Spleen (tissue), 11 donors: ENCODE results near the gene ZBTB44. TPM values are rescaled to one million over a fixed set of nuclear protein-coding genes. Genes with fewer than 3 reads are reported as not detected.

Source experiments
- DNase-seq: peaks from one replicate; pipeline ENCODE4 v3.0.0-alpha.2; 2020
- H3K27ac ChIP-seq, 8 donors: fragments of 200-600 bp; sonication (generic) in 7 of 8; 1 replicate in 4 of 8; 2 replicates in 4 of 8; pipeline versions ENCODE4 v1.5.0 to v1.8.0; 2016 to 2021; ENCODE audit warnings: inconsistent platforms in 4 of 8, mild to moderate bottlenecking in 4 of 8, moderate library complexity in 1 of 8
- H3K27me3 ChIP-seq, 7 donors: fragments of 200-600 bp; sonication (generic) in 6 of 7; replicated peaks in 1 of 7; 1 replicate in 4 of 7; 2 replicates in 3 of 7; pipeline versions ENCODE4 v1.5.0 to v1.8.0; 2016 to 2021; ENCODE audit warnings: inconsistent platforms in 3 of 7, mild to moderate bottlenecking in 1 of 7
- H3K36me3 ChIP-seq, 6 donors: fragments of 200-600 bp; sonication (generic) in 5 of 6; 1 replicate in 4 of 6; 2 replicates in 2 of 6; pipeline versions ENCODE4 v1.5.0 to v1.8.0; 2016 to 2021; ENCODE audit warnings: inconsistent platforms in 2 of 6
- H3K4me1 ChIP-seq, 6 donors: fragments of 200-600 bp; sonication (generic) in 5 of 6; 1 replicate in 3 of 6; 2 replicates in 3 of 6; pipeline versions ENCODE4 v1.5.0 to v1.8.0; 2016 to 2021; ENCODE audit warnings: inconsistent platforms in 3 of 6
- H3K4me3 ChIP-seq, 8 donors: fragments of 200-600 bp; sonication (generic) in 7 of 8; 1 replicate in 4 of 8; 2 replicates in 4 of 8; pipeline versions ENCODE4 v1.5.0 to v1.8.0; 2016 to 2021; ENCODE audit warnings: inconsistent platforms in 4 of 8, mild to moderate bottlenecking in 4 of 8, moderate library complexity in 2 of 8
- H3K9me3 ChIP-seq, 8 donors: fragments of 200-600 bp; sonication (generic) in 7 of 8; 1 replicate in 4 of 8; 2 replicates in 4 of 8; pipeline versions ENCODE4 v1.5.0 to v1.8.0; 2016 to 2021; ENCODE audit warnings: inconsistent platforms in 4 of 8
- CTCF ChIP-seq, 11 experiments: fragments of 200-600 bp in 7 of 11; fragments of 450-650 bp in 4 of 11; sonication (generic) in 4 of 11; IDR thresholded peaks in 8 of 11; conservative IDR thresholded peaks in 3 of 11; 1 replicate in 7 of 11; 2 replicates in 4 of 11; pipeline versions ENCODE4 v1.4.0 to v1.8.0; 2016 to 2021; ENCODE audit warnings: antibody characterized with exemption in 11 of 11, inconsistent platforms in 4 of 11, mild to moderate bottlenecking in 1 of 11
- POLR2A ChIP-seq, 3 donors: fragments of 450-650 bp; IDR thresholded peaks; one replicate each; pipeline ENCODE4 v1.5.1; 2017; ENCODE audit warnings: antibody characterized with exemption in 3 of 3, mild to moderate bottlenecking in 1 of 3
- POLR2AphosphoS5 ChIP-seq, 3 donors: sonication (generic); formaldehyde crosslinking; IDR thresholded peaks; one replicate each; pipeline ENCODE4 v1.5.1; 2017; ENCODE audit warnings: antibody characterized with exemption in 3 of 3
- WGBS, 5 donors: extraction: QIAGEN DNeasy Blood & Tissue Kit in 3 of 5; methylation state at CpG; one replicate each; pipeline versions ENCODE4 v1.1.5 to v1.1.7; 2013 to 2018; 5-methylcytosine and 5-hydroxymethylcytosine counted together
- intact Hi-C: fragments of 100-400 bp; cut with DNase I; formaldehyde crosslinking; loops from one replicate; pipeline ENCODE4 v1.15.0; 2023; ENCODE audit warnings: low total_unique reads
- polyA plus RNA-seq, 3 donors: library from polyadenylated mRNA; stranded (reverse); fragments of 200-250 nt; gene quantifications; one replicate each; pipeline ENCODE4 v1.2.1, GENCODE V29; 2013
- total RNA-seq, 7 donors: library from RNA; depleted of rRNA in 3 of 7; stranded (reverse); fragments of >200 nt in 3 of 7; fragmentation: NEBNext Ultra II Directional in 4 of 7; extraction: Animal tissue kit (Norgen Biotek cat#: 25700) in 4 of 7; gene quantifications; one replicate each; pipeline versions ENCODE4 v1.1.0 to v1.2.1, GENCODE V29; 2016 to 2021
- donor health status: healthy with polysubstance abuse.
- donor health status: DM: no; HTN: no; CAD: no; lungs with moderate emphysema.
- donor health status: DM: no; HTN: no; CAD: no.
- donor health status: Bipolar disorder and iron deficiency.
- donor health status: healthy.
- donor health status: DM: no; HTN: no; CAD: no.
- donor health status: DM: yes; HTN: yes; CAD: no.

ZBTB44 gene
- total and polyA plus RNA-seq, 10 donors: 12.4 to 79.6 (median 53.1) TPM

GRCh38 chr11:130315354-130315970, 745 bp upstream of the ZBTB44 start:
- H3K36me3 ChIP-seq: no peaks in the 10 kb centered on the region
- H3K9me3 ChIP-seq: no peaks in the 10 kb centered on the region
- peak in 6 of 11 experiments; percentile 10 to 58 (median 48) for TF ChIP-seq CTCF (IDR thresholded peaks at IDR 0.05 in 8 of 11, conservative IDR thresholded peaks at IDR 0.05 in 3 of 11)
- no peak for TF ChIP-seq POLR2A (IDR thresholded peaks at IDR 0.05)
- intact Hi-C loops: no loop called here
- WGBS, 5 donors: 17 to 38% (median 28%) methylated on average over 36 to 38 of the region's 38 CpGs
- H3K4me1 ChIP-seq: peaks cover 5 to 46% (median 35%) of the 10 kb centered on the region in 6 donors
- H3K4me3 ChIP-seq: peak overlapping the region; percentile 76 to 98 (median 85)
- no peaks in the 10 kb centered on the region for H3K27me3 ChIP-seq
- DNase-seq: peak; percentile 93
- H3K27ac ChIP-seq: peak overlapping the region; percentile 87 to 98 (median 95)

- WGBS, 5 donors: 0 to 1% (median 1%) methylated on average over 29 to 68 of the region's 68 CpGs
- peak; percentile 95 for DNase-seq
- H3K27me3 ChIP-seq: no peaks in the 10 kb centered on the region
- intact Hi-C loops: no loop called here
- H3K4me1 ChIP-seq: peaks cover 5 to 58% (median 44%) of the 10 kb centered on the region in 6 donors
- TF ChIP-seq CTCF (IDR thresholded peaks at IDR 0.05 in 8 of 11, conservative IDR thresholded peaks at IDR 0.05 in 3 of 11) (peak in 2 of 11 experiments; percentile 1 to 13), POLR2AphosphoS5 (IDR thresholded peaks at IDR 0.05) (no peak), POLR2A (IDR thresholded peaks at IDR 0.05) (no peak)
- H3K9me3 ChIP-seq: no peaks in the 10 kb centered on the region
- peak overlapping the region; percentile 87 to 98 (median 95) for H3K27ac ChIP-seq
- no peaks in the 10 kb centered on the region for H3K36me3 ChIP-seq
- peak overlapping the region; percentile 76 to 98 (median 85) for H3K4me3 ChIP-seq
Observed at GRCh38 chr11:130314184-130314749, 450 bp downstream of the ZBTB44 start.

GRCh38 chr11:130313383-130314183, 1.1 kb downstream of the ZBTB44 start:
- no peak for DNase-seq
- no peak for TF ChIP-seq CTCF (IDR thresholded peaks at IDR 0.05 in 8 of 11, conservative IDR thresholded peaks at IDR 0.05 in 3 of 11)
- no peak for TF ChIP-seq POLR2A (IDR thresholded peaks at IDR 0.05)
- no peak for TF ChIP-seq POLR2AphosphoS5 (IDR thresholded peaks at IDR 0.05)
- intact Hi-C loops: no loop called here
- Histone ChIP-seq H3K4me3 (peak overlapping the region; percentile 76 to 98 (median 85)), H3K36me3 (no peaks in the 10 kb centered on the region), H3K27me3 (no peaks in the 10 kb centered on the region), H3K27ac (peak overlapping the region; percentile 87 to 98 (median 95)), H3K9me3 (no peaks in the 10 kb centered on the region), H3K4me1 (peaks cover 8 to 65% (median 49%) of the 10 kb centered on the region in 6 donors)
- 1 to 2% (median 1%) methylated on average over 20 to 21 of the region's 21 CpGs for WGBS, 5 donors

GRCh38 chr11:130312046-130312445, 2.7 kb downstream of the ZBTB44 start:
- no peak for DNase-seq
- intact Hi-C loops: no loop called here

More at GRCh38 chr11:130312046-130312445, 2.7 kb downstream of the ZBTB44 start:
- peaks cover 8 to 78% (median 51%) of the 10 kb centered on the region in 6 donors for H3K4me1 ChIP-seq
- no peaks in the 10 kb centered on the region for H3K27me3 ChIP-seq
- H3K36me3 ChIP-seq: peaks cover 0 to 6% (median 0%) of the 10 kb centered on the region in 6 donors
- H3K4me3 ChIP-seq: no peak overlapping the region
- no peak for TF ChIP-seq POLR2A (IDR thresholded peaks at IDR 0.05)
- no peak for TF ChIP-seq CTCF (IDR thresholded peaks at IDR 0.05 in 8 of 11, conservative IDR thresholded peaks at IDR 0.05 in 3 of 11)
- no peak for TF ChIP-seq POLR2AphosphoS5 (IDR thresholded peaks at IDR 0.05)
- peaks cover 0 to 5% (median 0%) of the 10 kb centered on the region in 8 donors for H3K9me3 ChIP-seq
- no peak overlapping the region for H3K27ac ChIP-seq
